Keratinocyte (primary cell): Measurements from ENCODE around the gene C16orf92. TPM values are rescaled to one million over a fixed set of nuclear protein-coding genes. Genes with fewer than 3 reads are reported as not detected.

Experiments used
- DNase-seq: peaks from one replicate; pipeline ENCODE4 v3.0.0-alpha.2; 2011; ENCODE audit warnings: low read depth, missing footprints, low spot score
- FAIRE-seq: peaks from 2 replicates; lab custom pipeline; 2011; peaks lifted over from hg19 to GRCh38; lab: Jason Lieb, UNC
- H2AFZ ChIP-seq: 2 replicates; pipeline ENCODE4 v1.6.0; 2012; ENCODE audit warnings: low read length, control low read depth, inconsistent platforms; ENCODE audit not compliant: control insufficient read depth
- H3K27ac ChIP-seq: 2 replicates; pipeline ENCODE4 v1.5.1; 2011; ENCODE audit warnings: low read length; ENCODE audit not compliant: control insufficient read depth, insufficient read depth
- H3K27me3 ChIP-seq: 3 replicates; pipeline ENCODE4 v1.6.0; 2011; ENCODE audit warnings: low read length; ENCODE audit not compliant: control insufficient read depth, insufficient read depth; ENCODE audit errors: extremely low read depth
- H3K36me3 ChIP-seq, 2 experiments: 2 replicates in 1 of 2; 3 replicates in 1 of 2; pipeline ENCODE4 v1.5.1; 2011; ENCODE audit warnings: low read length in 2 of 2, mild to moderate bottlenecking in 1 of 2; ENCODE audit not compliant: control insufficient read depth in 2 of 2, insufficient read depth in 2 of 2; ENCODE audit errors: extremely low read depth in 1 of 2
- H3K4me1 ChIP-seq: 3 replicates; pipeline ENCODE4 v1.5.1; 2011; ENCODE audit warnings: low read length; ENCODE audit not compliant: control insufficient read depth, insufficient read depth; ENCODE audit errors: extremely low read depth
- H3K4me2 ChIP-seq: 3 replicates; pipeline ENCODE4 v1.6.0; 2011; ENCODE audit warnings: low read depth, low read length; ENCODE audit not compliant: control insufficient read depth, insufficient read depth; ENCODE audit errors: extremely low read depth
- H3K4me3 ChIP-seq, 3 experiments: fragments of 200-600 bp in 1 of 3; sonication (generic) in 1 of 3; 2 replicates in 2 of 3; 3 replicates in 1 of 3; pipeline ENCODE4 v1.5.1; 2011 to 2016; ENCODE audit warnings: low read length in 3 of 3, mild to moderate bottlenecking in 3 of 3, control low read depth in 2 of 3, inconsistent platforms in 1 of 3, low read depth in 1 of 3, mixed read lengths in 1 of 3, mixed run types in 1 of 3, moderate library complexity in 1 of 3; ENCODE audit not compliant: control insufficient read depth in 2 of 3, insufficient read depth in 2 of 3; ENCODE audit errors: extremely low read depth in 1 of 3
- H3K79me2 ChIP-seq: 2 replicates; pipeline ENCODE4 v1.6.0; 2012; ENCODE audit warnings: low read length; ENCODE audit not compliant: control insufficient read depth, insufficient read depth
- H3K9ac ChIP-seq: 3 replicates; pipeline ENCODE4 v1.6.0; 2011; ENCODE audit warnings: low read length; ENCODE audit not compliant: control insufficient read depth, insufficient read depth; ENCODE audit errors: extremely low read depth
- H3K9me1 ChIP-seq: 3 replicates; pipeline ENCODE4 v1.6.0; 2011; ENCODE audit warnings: low read length; ENCODE audit not compliant: control insufficient read depth, insufficient read depth; ENCODE audit errors: extremely low read depth
- H3K9me3 ChIP-seq: 2 replicates; pipeline ENCODE4 v1.5.1; 2012; ENCODE audit warnings: low read depth, low read length; ENCODE audit not compliant: control insufficient read depth
- H4K20me1 ChIP-seq: 3 replicates; pipeline ENCODE4 v1.6.0; 2011; ENCODE audit warnings: low read length; ENCODE audit not compliant: control insufficient read depth, insufficient read depth; ENCODE audit errors: extremely low read depth
- CTCF ChIP-seq, 3 experiments: IDR thresholded peaks in 1 of 3; conservative IDR thresholded peaks in 1 of 3; optimal IDR thresholded peaks in 1 of 3; 2 replicates in 2 of 3; 3 replicates in 1 of 3; pipeline versions ENCODE3 to v1.5.1; 2011; ENCODE audit warnings: low read length in 3 of 3, mild to moderate bottlenecking in 3 of 3, moderate library complexity in 2 of 3, control low read depth in 1 of 3, inconsistent platforms in 1 of 3; ENCODE audit not compliant: insufficient read depth in 2 of 3; ENCODE audit errors: extremely low read depth in 1 of 3
- EZH2 ChIP-seq: IDR thresholded peaks from one replicate; pipeline ENCODE4 v1.6.1; 2012; ENCODE audit warnings: inconsistent platforms, mild to moderate bottlenecking, low read length, moderate library complexity
- dilution Hi-C: fragments of 300-500 bp; cut with MboI; formaldehyde crosslinking; loops from one replicate; pipeline ENCODE4 v1.7.0; 2020; ENCODE audit warnings: low sequenced_read_pairs; ENCODE audit not compliant: extremely low pct_ligation_motif_present
- polyA plus RNA-seq, 5 experiments: library from polyadenylated mRNA; depleted of rRNA in 3 of 5; stranded (reverse) in 3 of 5; stranded (forward) in 1 of 5; unstranded in 1 of 5; fragments of >200 nt; gene quantifications; 1 replicate in 1 of 5; 2 replicates in 3 of 5; 3 replicates in 1 of 5; pipeline versions ENCODE4 v1.2.1 to v1.2.3, GENCODE V29; 2011 to 2012; ENCODE audit warnings: missing spikeins in 2 of 5, low read depth in 1 of 5, low replicate concordance in 1 of 5

The C16orf92 gene
- polyA plus RNA-seq, 1 donor (not counting 4 experiments of a cell fraction or from before 2014, with no cell fraction given): not detected

- Histone ChIP-seq H3K27ac (peak overlapping the region; percentile 92), H3K4me1 (peaks cover 28% of the 10 kb centered on the region), H3K9me3 (no peaks in the 10 kb centered on the region), H3K4me3 (peak overlapping the region; percentile 81 to 87 (median 83)), H3K36me3 (peaks cover 14 to 18% of the 10 kb centered on the region in 2 experiments), H2AFZ (no peak overlapping the region), H3K79me2 (peaks cover 32% of the 10 kb centered on the region), H3K9me1 (no peaks in the 10 kb centered on the region), H4K20me1 (peaks cover 21% of the 10 kb centered on the region), H3K4me2 (peak overlapping the region; percentile 96), H3K27me3 (no peaks in the 10 kb centered on the region), H3K9ac (peak overlapping the region; percentile 95)
- dilution Hi-C loops: no loop called here
- FAIRE-seq (no peak), DNase-seq (no peak)
- no peak for TF ChIP-seq CTCF (optimal IDR thresholded peaks at IDR 0.05 in 1 of 3, IDR thresholded peaks at IDR 0.05 in 1 of 3, conservative IDR thresholded peaks at IDR 0.05 in 1 of 3; ENCODE audit: extremely low read depth in 1 of 3, insufficient read depth in 2 of 3, low read length in 3 of 3)
- TF ChIP-seq EZH2: no peak
These were observed 40.4 kb downstream of the C16orf92 start for GRCh38 chr16:30063278-30063892.

GRCh38 chr16:30063893-30064728 lies 41.1 kb downstream of the C16orf92 start:
- TF ChIP-seq EZH2 (no peak), CTCF (optimal IDR thresholded peaks at IDR 0.05 in 1 of 3, IDR thresholded peaks at IDR 0.05 in 1 of 3, conservative IDR thresholded peaks at IDR 0.05 in 1 of 3; ENCODE audit: extremely low read depth in 1 of 3, insufficient read depth in 2 of 3, low read length in 3 of 3) (peak in 2 of 3 experiments; percentile 35 to 71)
- no peaks in the 10 kb centered on the region for H3K27me3 ChIP-seq
- peak overlapping the region; percentile 92 for H3K27ac ChIP-seq
- no peak for FAIRE-seq
- H2AFZ ChIP-seq: peak overlapping the region; percentile 60
- H3K9me3 ChIP-seq: no peaks in the 10 kb centered on the region
- H3K4me3 ChIP-seq: peak overlapping the region; percentile 81 to 87 (median 83)
- no peaks in the 10 kb centered on the region for H3K9me1 ChIP-seq
- peak overlapping the region; percentile 95 for H3K9ac ChIP-seq
- H3K36me3 ChIP-seq: peaks cover 21 to 25% of the 10 kb centered on the region in 2 experiments
- peaks cover 26% of the 10 kb centered on the region for H4K20me1 ChIP-seq
- peaks cover 39% of the 10 kb centered on the region for H3K79me2 ChIP-seq
- no peak for DNase-seq
- dilution Hi-C loops: no loop called here
- H3K4me1 ChIP-seq: peaks cover 30% of the 10 kb centered on the region
- peak overlapping the region; percentile 96 for H3K4me2 ChIP-seq
